Measurements from ENCODE around the gene CPAMD8. TPM values are rescaled to one million over a fixed set of nuclear protein-coding genes. Genes with fewer than 3 reads are reported as not detected.
A peak's percentile ranks its signal among the peaks of the same experiment; 100 is the strongest.

The CPAMD8 gene
- total and polyA plus RNA-seq, 9 of the 15 experiments (the other 6 are each of a cell fraction or from before 2014, with no cell fraction given), result 0.20 to 2.1 (median 1.3) TPM

GRCh38 chr19:16886305-16886880 lies 140.2 kb downstream of the CPAMD8 start:
- no TSS peak for BruUV-seq (replicated peaks)
- no peaks in the 10 kb centered on the region for H3K27me3 ChIP-seq (ENCODE audit: control insufficient read depth in 2 of 2, insufficient read depth in 2 of 2, low read length in 2 of 2)
- no peaks in the 10 kb centered on the region for H4K20me1 ChIP-seq (replicated peaks; ENCODE audit: control insufficient read depth, insufficient read depth, low read length)
- H3K9me3 ChIP-seq (replicated peaks; ENCODE audit: control insufficient read depth, insufficient read depth, low read depth, low read length), result peaks cover 13% of the 10 kb centered on the region
- H3K9ac ChIP-seq (ENCODE audit: insufficient read depth in 1 of 2, low read depth in 2 of 2, low read length in 2 of 2), result peak overlapping the region; percentile 18 to 80; a peak in 3 of 4 replicates
- DNase-seq (ENCODE audit: extremely low read depth in 1 of 4, low spot score in 3 of 4) (peak in 1 of 4 experiments; percentile 35), FAIRE-seq (no peak), ATAC-seq (no peak)
- intact Hi-C loops (cut with micrococcal nuclease) (no loop called here), in situ Hi-C loops (cut with MboI) (no loop called here)
- no peak overlapping the region for H3K4me3 ChIP-seq
- peak overlapping the region; percentile 100 for H3K27ac ChIP-seq (ENCODE audit: extremely low read depth, low read depth, low read length)
- ChIA-PET POLR2A (interaction anchor here (0.7 to 2.0 kb wide), 3 partner anchors 8 to 1758 kb away, joined by 3 to 5 read pairs (median 5); no protein-coding TSS in a partner anchor), CTCF (ENCODE audit: low intra/inter-chr PET ratio) (no interaction called here)
- no peak overlapping the region for H3K4me2 ChIP-seq (ENCODE audit: insufficient read depth, low read length)
- H3K79me2 ChIP-seq (ENCODE audit: control insufficient read depth, insufficient read depth, low read length), result peaks cover 30% of the 10 kb centered on the region
- H2AFZ ChIP-seq (ENCODE audit: low read depth, low read length), result peak overlapping the region; percentile 53; the same call in 1 of the 2 replicates
- peaks cover 30 to 50% of the 10 kb centered on the region in 2 experiments for H3K4me1 ChIP-seq (replicated peaks in 1 of 2; ENCODE audit: control insufficient read depth in 2 of 2, insufficient read depth in 2 of 2, low read length in 2 of 2)
- 70% methylated on average over 16 of the region's 20 CpGs for WGBS (ENCODE audit: insufficient coverage, low coverage, missing lambda C conversion rate)
- peaks cover 11% of the 10 kb centered on the region; the same call in 2 of the 3 replicates for H3K36me3 ChIP-seq (ENCODE audit: control insufficient read depth, insufficient read depth, low read length)
- H3K9me1 ChIP-seq (ENCODE audit: control insufficient read depth, insufficient read depth, low read length), result no peaks in the 10 kb centered on the region
- TF ChIP-seq SMARCE1 (IDR thresholded peaks at IDR 0.05) (no peak), NR4A1 (CRISPR knock-in tag; IDR thresholded peaks at IDR 0.05) (no peak), NR4A1 (tag; IDR thresholded peaks at IDR 0.05) (peak; percentile 31; the same call in 1 of the 2 replicates), SIN3B (IDR thresholded peaks at IDR 0.05; ENCODE audit: low read depth) (no peak), SMARCA4 (IDR thresholded peaks at IDR 0.05) (no peak), REST (IDR thresholded peaks at IDR 0.05; ENCODE audit: borderline replicate concordance) (no peak), REST (CRISPR knock-in tag; IDR thresholded peaks at IDR 0.05; ENCODE audit: low read depth) (no peak), HDAC8 (tag; IDR thresholded peaks at IDR 0.05) (0 out of 2 replicates have a peak, but pooled peaks have one; percentile 40), ZC3H8 (IDR thresholded peaks at IDR 0.05) (no peak), ELF2 (CRISPR knock-in tag; IDR thresholded peaks at IDR 0.05) (no peak), ZNF740 (CRISPR knock-in tag; IDR thresholded peaks at IDR 0.05) (no peak), ZNF740 (tag; IDR thresholded peaks at IDR 0.05) (no peak), MECOM (CRISPR knock-in tag; IDR thresholded peaks at IDR 0.05) (no peak), MYC (IDR thresholded peaks at IDR 0.05; ENCODE audit: low read depth, low read length) (0 out of 2 replicates have a peak, but pooled peaks have one; percentile 38), MYC (CRISPR knock-in tag; IDR thresholded peaks at IDR 0.05; ENCODE audit: borderline replicate concordance, low read depth) (no peak; the same call in 1 of the 2 replicates), ZNF586 (CRISPR knock-in tag; conservative IDR thresholded peaks at IDR 0.05) (no peak)
